GM19324 (cell line): ENCODE results near the gene PTPRD.

ENCODE experiments used
- ATAC-seq: cut with Tn5 transposase; IDR thresholded peaks from one replicate; pipeline ENCODE4 v1.9.1; 2021; ENCODE audit warnings: mild to moderate bottlenecking, moderate library complexity; ENCODE audit not compliant: unreplicated experiment, low FRiP score

The PTPRD gene

DNA sequence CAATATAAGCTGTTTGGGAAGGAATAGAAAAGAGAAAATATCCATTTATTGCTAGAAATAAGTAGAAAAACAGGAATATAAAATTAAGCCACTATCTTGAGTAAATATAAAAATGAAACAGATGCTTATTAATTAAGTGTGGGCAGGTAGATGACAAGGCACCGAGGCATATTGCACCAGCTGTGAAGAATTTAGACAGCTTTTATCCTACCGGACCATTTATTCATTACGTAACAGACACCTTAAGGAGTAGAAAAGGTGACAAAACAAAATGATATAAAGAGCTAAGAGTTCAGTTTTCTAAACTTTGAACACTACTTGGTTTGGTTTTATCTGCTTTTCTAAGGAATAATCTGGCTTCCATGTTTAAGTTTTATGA is 404.1 kb downstream of the PTPRD start:
- ATAC-seq, result no peak

DNA sequence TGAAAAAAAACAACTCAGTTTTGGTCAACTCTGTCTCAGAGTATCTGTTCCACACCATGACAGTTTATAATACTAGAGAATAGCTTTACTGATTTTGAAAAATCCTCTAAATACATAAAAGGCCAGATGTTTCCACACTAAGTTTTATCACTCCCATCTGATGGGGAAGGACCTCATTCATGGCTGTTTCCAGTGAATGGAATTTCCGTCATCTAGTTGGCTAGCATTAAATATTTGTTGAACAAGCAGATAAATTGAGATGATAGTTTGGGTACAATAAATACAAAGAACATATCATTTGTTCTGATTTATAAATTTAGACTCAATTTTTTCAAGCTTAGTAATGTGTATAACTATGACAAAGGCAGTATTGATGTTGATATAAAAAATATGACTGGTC is 408.5 kb downstream of the PTPRD start:
- ATAC-seq, result no peak

DNA sequence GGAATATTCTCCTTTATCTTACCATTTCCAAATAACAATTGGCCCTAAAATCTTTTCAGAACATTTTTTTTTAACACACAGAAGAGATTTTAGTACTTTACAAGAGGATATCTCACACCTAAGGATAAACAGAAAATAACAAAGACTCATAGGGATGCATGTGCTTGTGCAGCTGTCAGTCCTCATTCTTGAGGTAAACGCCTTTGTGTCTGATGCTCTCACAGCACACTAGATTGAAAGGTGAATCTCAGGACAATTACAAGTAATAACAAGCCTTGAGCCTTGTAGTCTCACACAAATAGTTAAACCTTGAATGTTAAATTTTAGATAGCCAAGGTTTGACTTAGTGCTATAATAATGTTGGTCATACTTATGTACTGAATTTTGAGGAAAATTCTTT is 439.2 kb downstream of the PTPRD start:
- no peak for ATAC-seq

DNA sequence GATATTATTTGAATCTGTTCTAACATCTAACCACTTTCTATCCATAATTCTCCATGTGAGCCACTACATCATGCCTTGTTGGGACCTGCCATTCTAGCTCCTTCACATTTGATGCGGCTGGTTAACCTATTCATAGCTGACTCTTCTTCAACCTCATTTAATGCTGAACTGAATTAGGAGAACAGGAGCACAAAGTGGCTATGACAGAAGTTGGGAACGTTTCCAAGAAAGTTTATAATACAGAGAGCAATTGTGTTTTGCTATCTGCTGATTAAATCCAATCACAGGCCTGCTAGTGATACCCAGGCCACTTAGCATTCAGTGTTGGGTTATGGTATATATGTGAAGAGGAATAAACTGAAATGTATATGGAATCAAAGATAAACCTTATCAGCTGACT is 440.3 kb downstream of the PTPRD start:
- ATAC-seq, result no peak

- no peak for ATAC-seq
Measured at GRCh38 chr9:10168241-10168640, 444.6 kb downstream of the PTPRD start.

GRCh38 chr9:10148796-10149195 is 464.0 kb downstream of the PTPRD start:
- ATAC-seq, result no peak

DNA sequence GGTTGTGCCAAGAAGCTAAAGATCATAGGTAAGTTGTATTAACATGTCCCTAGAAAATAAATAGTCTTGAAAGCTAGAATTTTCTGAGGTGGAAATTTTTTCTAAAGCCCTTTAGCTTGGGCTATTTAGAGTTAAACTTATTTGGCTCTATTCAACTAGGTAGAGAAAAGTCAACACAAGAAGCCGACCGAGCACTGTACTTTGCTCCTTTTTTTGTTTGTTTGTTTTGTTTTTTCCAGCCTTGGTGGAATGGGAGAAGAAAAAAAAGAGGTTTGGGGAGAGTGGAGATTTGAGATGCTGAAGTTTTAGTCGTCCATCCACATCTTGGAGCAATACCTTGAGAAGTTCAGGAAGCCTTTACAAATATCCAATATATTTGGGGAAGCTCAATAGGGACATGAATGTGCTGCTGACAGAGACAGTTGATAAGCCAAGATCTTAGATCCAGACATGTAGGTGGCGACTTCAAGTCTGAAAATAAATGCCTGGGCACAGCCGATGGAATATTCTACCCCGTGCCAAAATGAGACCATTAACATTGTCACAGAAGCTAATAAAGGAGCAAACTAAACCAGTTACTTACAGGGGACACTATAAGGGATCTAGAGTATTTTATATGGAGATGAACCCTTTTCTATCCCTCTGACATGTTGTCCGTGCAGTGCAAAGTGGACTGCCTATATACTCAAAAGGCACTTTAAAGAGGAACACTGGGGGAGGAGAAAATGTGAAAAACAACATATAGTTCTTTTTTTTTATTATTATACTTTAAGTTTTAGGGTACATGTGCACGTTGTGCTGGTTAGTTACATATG is 466.1 kb downstream of the PTPRD start:
- no peak for ATAC-seq

DNA sequence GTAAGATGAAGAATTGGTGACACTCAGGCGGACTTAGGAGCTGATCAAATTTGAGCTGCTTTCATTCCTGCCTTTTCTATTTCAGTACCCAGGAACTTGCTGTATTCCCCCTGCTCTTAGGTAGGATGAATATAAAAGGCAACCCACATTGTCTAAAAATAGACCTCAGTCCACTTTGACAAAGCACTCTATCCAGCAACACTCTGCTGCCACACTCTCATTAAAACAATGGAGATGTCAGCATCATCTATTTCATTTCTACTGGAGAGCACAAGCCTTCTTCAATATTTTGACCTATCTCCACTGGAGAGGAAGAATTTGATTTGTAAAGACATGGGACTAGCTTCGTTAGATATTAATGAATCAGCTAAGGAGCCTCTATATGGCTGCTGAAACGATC is 468.4 kb downstream of the PTPRD start:
- ATAC-seq, result no peak

DNA sequence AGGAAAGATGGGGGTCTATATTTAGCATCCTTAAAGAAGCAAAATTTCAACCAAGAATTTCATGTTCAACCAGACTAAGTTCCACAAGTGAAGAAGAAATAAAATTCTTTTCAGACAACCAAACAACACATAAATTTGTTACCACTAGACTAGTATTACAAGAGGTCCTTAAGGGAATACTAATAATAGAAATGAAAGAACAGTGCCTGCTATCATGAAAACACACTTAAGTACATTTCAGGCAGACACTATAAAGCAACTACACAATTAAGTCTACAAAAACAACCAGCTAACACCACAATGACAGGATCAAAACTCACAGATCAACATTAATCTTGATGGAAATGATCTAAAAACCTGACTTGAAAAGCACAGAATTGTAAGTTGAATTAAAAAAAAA is 477.2 kb downstream of the PTPRD start:
- ATAC-seq, result no peak

DNA sequence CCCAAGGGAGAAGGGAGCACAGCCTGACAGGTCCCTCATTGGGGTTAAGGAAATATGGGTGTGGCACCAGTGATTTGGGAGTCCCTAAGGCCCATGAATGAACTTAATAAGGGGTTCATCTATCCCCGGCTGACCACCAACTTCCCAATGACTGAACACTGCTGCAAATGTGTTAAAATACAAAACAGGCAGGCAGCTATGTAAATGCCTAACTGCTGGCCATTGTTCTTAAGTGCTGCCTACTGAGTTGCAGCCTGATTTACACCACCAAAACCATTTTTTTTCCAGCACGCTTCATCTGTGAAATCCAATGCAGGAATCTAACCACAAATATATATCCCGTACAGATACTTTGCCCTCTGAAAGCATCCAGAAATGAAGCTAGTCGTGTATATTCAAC is 478.5 kb downstream of the PTPRD start:
- no peak for ATAC-seq

DNA sequence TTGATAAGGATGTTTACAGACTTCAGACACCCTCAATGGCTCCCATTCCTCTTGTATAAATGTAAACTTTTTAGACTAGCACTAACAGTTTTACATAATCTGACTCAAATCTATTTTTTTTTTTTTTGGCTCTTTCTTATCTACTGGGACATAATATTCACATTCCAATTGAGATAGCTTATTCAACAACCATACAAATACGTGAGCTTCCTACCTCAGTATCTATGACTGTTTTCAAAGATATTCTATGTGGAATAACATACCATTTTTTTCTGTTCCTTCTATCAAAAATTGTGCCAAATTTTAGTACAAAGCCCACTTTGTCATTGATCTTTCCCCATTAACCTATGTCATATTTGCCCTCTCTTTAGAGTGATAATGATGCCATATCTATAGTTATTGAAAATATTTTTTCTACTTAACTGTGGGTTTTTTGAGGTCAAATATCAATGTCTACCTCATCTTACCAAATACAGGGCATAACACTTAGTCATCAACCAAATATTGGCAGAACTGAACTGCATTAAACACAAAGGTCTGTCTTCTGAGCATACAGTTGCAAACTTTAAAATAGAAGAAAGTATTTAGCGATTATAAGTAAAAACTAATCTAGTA is 482.6 kb downstream of the PTPRD start:
- ATAC-seq, result no peak

DNA sequence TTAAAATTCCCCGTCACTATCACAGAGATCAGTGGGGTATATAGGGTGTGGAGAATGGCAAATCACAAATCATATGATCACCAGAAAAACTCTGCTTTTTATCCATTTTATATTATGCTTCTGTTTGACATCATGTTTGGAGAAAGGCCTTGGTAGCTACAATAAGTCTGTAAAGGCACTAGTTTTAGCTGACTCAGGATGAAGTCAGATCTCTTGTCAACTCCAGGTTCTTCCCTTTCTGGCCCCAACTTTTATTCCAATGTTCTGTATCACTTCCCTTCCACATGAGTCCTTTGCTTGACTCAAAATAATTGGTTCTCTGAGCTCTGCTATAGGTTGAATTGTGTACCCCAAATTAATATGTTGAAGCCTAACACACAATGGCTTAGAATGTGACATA is 484.9 kb downstream of the PTPRD start:
- no peak for ATAC-seq

DNA sequence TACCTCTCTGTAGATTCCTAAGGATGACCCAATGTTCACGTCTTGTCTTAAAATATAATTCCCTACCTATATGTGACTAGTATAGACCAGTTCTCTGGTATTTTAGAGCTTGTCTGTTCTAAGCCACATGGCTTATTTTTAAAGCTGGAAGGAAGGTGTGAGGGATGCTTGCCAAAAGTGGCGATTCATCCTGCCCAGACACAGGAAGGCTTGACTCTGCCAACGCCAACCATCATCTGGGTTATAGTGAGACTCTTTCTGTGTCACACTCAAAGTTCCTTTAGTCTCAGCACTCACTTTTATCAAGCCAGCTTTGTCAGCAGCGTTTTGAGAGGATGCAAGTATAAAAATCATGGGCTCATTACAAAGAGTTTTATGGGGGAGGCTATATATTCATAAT is 500.0 kb downstream of the PTPRD start:
- ATAC-seq, result no peak

GRCh38 chr9:10112070-10112469 is 500.7 kb downstream of the PTPRD start:
- ATAC-seq, result no peak

DNA sequence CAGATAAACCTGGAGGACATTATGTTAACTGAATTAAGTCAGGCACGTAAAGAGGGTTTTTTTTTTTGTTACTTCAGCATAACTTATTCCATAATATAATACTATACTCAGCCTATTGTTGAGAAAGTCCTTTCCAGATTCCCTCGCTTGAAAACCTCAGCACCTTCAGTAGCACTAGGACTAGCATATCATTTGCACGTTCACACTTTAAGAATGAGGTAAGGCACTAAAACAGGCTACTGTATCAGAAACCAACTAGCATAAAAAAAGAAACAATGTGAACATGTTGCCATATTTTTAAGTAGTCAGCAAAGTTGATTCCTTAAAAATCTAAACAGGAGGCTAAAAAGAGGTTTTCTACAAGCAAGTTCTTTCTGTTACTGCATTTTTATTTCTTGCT is 504.0 kb downstream of the PTPRD start:
- no peak for ATAC-seq

DNA sequence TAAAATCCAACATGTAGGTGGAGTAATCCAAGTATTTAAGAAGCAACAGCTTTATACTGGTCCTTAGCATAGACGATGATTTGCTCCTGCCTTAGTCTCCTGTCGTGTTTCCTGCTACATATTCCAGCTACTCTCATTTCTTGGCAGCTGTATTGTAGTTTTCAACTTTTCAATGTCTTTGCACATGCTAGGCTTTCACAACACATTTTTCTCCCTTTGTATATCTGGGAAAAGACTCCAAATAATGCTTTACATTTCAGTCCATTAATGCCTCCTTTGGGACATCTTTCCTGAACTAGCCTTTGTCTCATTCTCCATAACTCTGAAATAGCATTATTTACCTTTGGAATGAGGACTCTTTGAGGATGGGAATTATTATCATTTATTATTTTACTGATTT is 508.0 kb downstream of the PTPRD start:
- ATAC-seq, result no peak

DNA sequence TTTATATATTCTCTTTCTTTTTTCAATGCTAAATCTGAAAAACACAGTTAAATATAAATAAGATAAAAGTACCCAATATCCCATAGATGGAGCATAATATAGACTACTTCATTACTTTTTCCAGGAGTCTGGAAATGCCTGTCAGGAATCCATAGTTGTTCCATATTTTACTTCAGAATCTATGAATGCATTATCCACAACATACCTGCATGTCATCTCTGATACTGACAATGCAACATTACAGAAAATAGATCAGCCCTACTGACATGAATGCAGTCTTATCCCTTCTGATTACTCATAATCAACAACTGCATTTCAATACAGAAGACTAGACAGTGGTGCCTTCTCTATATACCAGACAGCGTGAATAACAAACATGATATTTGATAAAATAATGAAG is 517.6 kb downstream of the PTPRD start:
- ATAC-seq, result no peak

- no peak for ATAC-seq
Measured at GRCh38 chr9:10094563-10094962, 518.2 kb downstream of the PTPRD start.

DNA sequence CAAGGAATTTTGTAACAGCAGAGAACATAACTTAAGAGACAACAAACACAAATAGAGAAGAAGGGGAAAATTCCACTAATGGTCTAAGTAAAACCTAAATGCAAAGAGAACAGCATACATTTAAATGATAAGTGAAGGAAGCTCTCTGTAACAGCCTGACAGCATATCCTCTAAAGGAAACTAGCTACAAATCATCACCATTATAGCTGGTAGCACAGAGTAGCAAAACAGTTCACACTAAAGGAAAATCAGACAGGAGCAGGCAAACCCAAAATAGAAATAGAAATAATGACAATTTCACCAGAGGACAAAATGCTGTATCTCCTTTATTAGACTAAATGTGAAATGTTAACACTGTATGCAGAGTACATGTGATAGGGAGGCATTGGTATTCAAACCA is 532.8 kb downstream of the PTPRD start:
- no peak for ATAC-seq

DNA sequence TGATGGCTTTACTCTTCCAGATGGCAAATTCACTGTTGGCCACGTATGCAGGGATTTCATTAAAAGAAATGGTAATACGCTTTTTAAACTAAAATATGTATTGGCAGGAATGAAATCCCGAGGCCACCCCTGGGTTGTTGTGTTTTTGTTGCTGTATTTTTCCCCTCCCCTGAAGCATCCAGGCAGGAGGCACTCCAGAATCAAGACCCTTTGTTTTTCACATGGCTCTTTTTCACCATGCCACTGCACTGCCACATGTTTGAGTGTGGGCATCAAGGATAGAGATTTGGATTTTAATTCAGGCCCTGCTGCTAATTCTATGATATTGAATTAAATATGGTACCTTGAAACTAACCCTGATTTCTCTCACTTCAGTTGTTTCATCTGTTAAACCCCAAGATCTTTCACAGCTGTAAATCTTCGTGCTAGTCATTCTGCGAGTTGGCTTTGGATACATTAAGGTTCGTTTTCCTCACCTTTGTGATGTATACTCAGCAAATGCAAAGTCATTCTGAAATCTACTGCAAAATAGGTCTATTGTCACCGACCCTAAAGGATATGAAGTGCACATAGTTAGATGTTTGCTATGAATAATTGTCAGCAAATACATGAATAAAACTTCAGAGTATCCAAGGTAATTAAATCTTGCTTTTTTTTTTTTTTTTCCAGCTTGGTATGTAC is 533.4 kb downstream of the PTPRD start:
- ATAC-seq, result peak; percentile 31

- ATAC-seq, result no peak
Measured at GRCh38 chr9:10071579-10071978, 541.2 kb downstream of the PTPRD start.
